ENCODE measurements around the gene MLLT6. TPM values are rescaled to one million over a fixed set of nuclear protein-coding genes. Genes with fewer than 3 reads are reported as not detected.

The MLLT6 gene
- total RNA-seq, 1 experiment from 2014 or later, result 24.7 TPM

DNA sequence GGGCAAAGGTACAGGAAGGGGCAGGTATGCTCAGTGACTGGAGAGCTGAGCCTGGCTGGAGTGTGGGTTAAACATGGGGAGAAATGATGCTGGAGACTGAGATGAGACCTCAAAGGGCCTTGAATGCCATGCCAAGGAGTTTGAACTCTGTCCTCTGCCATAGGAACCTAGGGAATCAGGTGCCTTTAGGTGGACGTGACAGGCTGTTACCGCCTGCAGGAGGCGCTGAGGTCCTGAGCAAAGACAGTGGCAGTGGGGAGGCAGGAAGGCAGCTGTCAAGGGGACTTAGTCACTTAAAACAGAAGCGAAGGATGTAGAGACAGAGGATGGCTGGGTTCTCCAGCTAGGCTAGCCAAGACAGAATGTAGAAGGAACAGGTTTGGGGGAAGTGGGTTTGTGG lies 56.5 kb downstream of the MLLT6 start:
- H3K9me3 ChIP-seq (ENCODE audit: low read length), result no peaks in the 10 kb centered on the region
- H3K36me3 ChIP-seq (ENCODE audit: low read depth, low read length), result peaks cover 21% of the 10 kb centered on the region; the same call in 1 of the 2 replicates
- no peak overlapping the region for H3K27ac ChIP-seq (ENCODE audit: low read length)
- ChIA-PET POLR2A (ENCODE audit: unreplicated experiment) (no interaction called here), CTCF (no interaction called here)
- no peak overlapping the region for H3K4me2 ChIP-seq (ENCODE audit: low read length)
- no peaks in the 10 kb centered on the region for H4K20me1 ChIP-seq (ENCODE audit: low read length)
- no peak overlapping the region for H3K4me3 ChIP-seq (ENCODE audit: low read length)
- intact Hi-C loops (cut with micrococcal nuclease), result no loop called here
- no peaks in the 10 kb centered on the region for H3K79me2 ChIP-seq (ENCODE audit: low read length)
- DNase-seq (peak; percentile 34), ATAC-seq (peak; percentile 15; the same call in 1 of the 2 replicates)
- no peak overlapping the region for H3K9ac ChIP-seq (ENCODE audit: low read length)
- H3K9me2 ChIP-seq (replicated peaks; ENCODE audit: low read length), result no peaks in the 10 kb centered on the region
- no peak overlapping the region for H2AFZ ChIP-seq (ENCODE audit: low read length)
- no TSS peak for BruUV-seq (replicated peaks)
- H3K27me3 ChIP-seq (ENCODE audit: low read length), result no peaks in the 10 kb centered on the region
- TF ChIP-seq EZH2phosphoT487 (IDR thresholded peaks at IDR 0.05; ENCODE audit: borderline replicate concordance, low read length) (no peak), EZH2 (IDR thresholded peaks at IDR 0.05; ENCODE audit: low read length, unreplicated experiment) (no peak)
- TF ChIP-seq, protein P1, sequence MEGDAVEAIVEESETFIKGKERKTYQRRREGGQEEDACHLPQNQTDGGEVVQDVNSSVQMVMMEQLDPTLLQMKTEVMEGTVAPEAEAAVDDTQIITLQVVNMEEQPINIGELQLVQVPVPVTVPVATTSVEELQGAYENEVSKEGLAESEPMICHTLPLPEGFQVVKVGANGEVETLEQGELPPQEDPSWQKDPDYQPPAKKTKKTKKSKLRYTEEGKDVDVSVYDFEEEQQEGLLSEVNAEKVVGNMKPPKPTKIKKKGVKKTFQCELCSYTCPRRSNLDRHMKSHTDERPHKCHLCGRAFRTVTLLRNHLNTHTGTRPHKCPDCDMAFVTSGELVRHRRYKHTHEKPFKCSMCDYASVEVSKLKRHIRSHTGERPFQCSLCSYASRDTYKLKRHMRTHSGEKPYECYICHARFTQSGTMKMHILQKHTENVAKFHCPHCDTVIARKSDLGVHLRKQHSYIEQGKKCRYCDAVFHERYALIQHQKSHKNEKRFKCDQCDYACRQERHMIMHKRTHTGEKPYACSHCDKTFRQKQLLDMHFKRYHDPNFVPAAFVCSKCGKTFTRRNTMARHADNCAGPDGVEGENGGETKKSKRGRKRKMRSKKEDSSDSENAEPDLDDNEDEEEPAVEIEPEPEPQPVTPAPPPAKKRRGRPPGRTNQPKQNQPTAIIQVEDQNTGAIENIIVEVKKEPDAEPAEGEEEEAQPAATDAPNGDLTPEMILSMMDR (conservative IDR thresholded peaks at IDR 0.05; ENCODE audit: low read depth, low read length), result peak; percentile 58
- H3K4me1 ChIP-seq (ENCODE audit: insufficient read depth, low read length), result no peaks in the 10 kb centered on the region
- H3F3A ChIP-seq (ENCODE audit: low read length, unreplicated experiment), result no peaks in the 10 kb centered on the region

DNA sequence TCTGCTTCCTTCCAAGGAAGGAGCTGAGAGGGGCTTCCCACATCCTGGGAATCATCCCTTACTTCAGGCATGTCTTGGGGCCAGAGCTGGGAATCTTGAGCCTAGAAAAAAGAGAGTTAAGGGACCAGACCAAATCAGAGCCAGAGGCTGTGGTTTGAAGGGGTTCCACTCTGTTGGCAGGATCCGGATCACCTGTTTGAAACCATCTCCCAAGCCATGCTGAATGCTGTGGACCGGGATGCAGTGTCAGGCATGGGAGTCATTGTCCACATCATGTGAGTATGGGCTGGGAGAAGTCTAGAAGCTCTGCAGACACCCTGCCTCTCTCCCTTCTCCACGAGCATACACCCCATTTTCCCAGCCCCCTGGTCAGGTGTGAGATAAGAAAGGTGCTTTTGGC lies 57.2 kb downstream of the MLLT6 start:
- no peaks in the 10 kb centered on the region for H3K4me1 ChIP-seq (ENCODE audit: insufficient read depth, low read length)
- H2AFZ ChIP-seq (ENCODE audit: low read length), result no peak overlapping the region
- H3K4me2 ChIP-seq (ENCODE audit: low read length), result no peak overlapping the region
- DNase-seq (no peak), ATAC-seq (no peak)
- CTCF ChIA-PET, result no interaction called here
- no peak overlapping the region for H3K27ac ChIP-seq (ENCODE audit: low read length)
- intact Hi-C loops (cut with micrococcal nuclease), result no loop called here
- no peaks in the 10 kb centered on the region for H3K27me3 ChIP-seq (ENCODE audit: low read length)
- no peaks in the 10 kb centered on the region for H3K79me2 ChIP-seq (ENCODE audit: low read length)
- H3F3A ChIP-seq (ENCODE audit: low read length, unreplicated experiment), result no peaks in the 10 kb centered on the region
- H3K36me3 ChIP-seq (ENCODE audit: low read depth, low read length), result peaks cover 21% of the 10 kb centered on the region; the same call in 1 of the 2 replicates
- H3K9me3 ChIP-seq (ENCODE audit: low read length), result no peaks in the 10 kb centered on the region
- H3K9me2 ChIP-seq (replicated peaks; ENCODE audit: low read length), result no peaks in the 10 kb centered on the region
- BruUV-seq (replicated peaks), result no TSS peak
- H3K4me3 ChIP-seq (ENCODE audit: low read length), result no peak overlapping the region
- POLR2A ChIA-PET (ENCODE audit: unreplicated experiment), result no interaction called here
- TF ChIP-seq, protein P1 (conservative IDR thresholded peaks at IDR 0.05; ENCODE audit: low read depth, low read length), result no peak
- TF ChIP-seq EZH2phosphoT487 (IDR thresholded peaks at IDR 0.05; ENCODE audit: borderline replicate concordance, low read length) (no peak), EZH2 (IDR thresholded peaks at IDR 0.05; ENCODE audit: low read length, unreplicated experiment) (no peak)
- no peak overlapping the region for H3K9ac ChIP-seq (ENCODE audit: low read length)
- H4K20me1 ChIP-seq (ENCODE audit: low read length), result no peaks in the 10 kb centered on the region

DNA sequence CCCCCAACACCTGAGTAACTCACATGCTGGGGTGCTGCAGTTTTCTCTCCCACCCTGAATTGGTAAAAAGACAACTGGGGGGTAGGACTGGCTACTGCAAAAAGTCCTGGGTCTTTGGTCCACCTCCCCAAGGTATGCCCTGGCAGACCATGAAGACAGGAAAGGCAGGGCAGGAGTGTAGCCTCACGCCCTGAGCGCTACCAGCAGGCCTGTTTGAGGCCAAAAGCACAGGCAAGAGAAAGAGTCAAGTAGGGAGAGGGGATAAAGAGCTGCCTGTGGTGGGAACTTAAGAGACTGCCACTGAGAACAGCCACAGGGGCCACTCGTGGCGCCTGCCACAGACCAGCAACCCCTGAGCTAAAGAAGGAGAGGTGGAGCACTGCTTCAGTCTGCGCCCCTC lies 61.3 kb downstream of the MLLT6 start:
- Histone ChIP-seq H3K27ac (ENCODE audit: low read length) (no peak overlapping the region), H3F3A (ENCODE audit: low read length, unreplicated experiment) (no peaks in the 10 kb centered on the region), H3K9me3 (ENCODE audit: low read length) (no peaks in the 10 kb centered on the region), H3K9ac (ENCODE audit: low read length) (no peak overlapping the region), H3K9me2 (replicated peaks; ENCODE audit: low read length) (no peaks in the 10 kb centered on the region), H3K79me2 (ENCODE audit: low read length) (no peaks in the 10 kb centered on the region), H3K4me3 (ENCODE audit: low read length) (no peak overlapping the region), H3K36me3 (ENCODE audit: low read depth, low read length) (peaks cover 12% of the 10 kb centered on the region; the same call in 1 of the 2 replicates), H3K4me1 (ENCODE audit: insufficient read depth, low read length) (no peaks in the 10 kb centered on the region), H3K4me2 (ENCODE audit: low read length) (no peak overlapping the region), H2AFZ (ENCODE audit: low read length) (no peak overlapping the region), H3K27me3 (ENCODE audit: low read length) (no peaks in the 10 kb centered on the region), H4K20me1 (ENCODE audit: low read length) (no peaks in the 10 kb centered on the region)
- intact Hi-C loops (cut with micrococcal nuclease), result no loop called here
- CTCF ChIA-PET, result no interaction called here
- DNase-seq (no peak), ATAC-seq (no peak)
- TSS peak; percentile 7 for BruUV-seq (replicated peaks)
- POLR2A ChIA-PET (ENCODE audit: unreplicated experiment), result no interaction called here
- no peak for TF ChIP-seq EZH2 (IDR thresholded peaks at IDR 0.05; ENCODE audit: low read length, unreplicated experiment)
